HG02840 (cell line): Measurements from ENCODE around the gene SLIRP.
A peak's percentile ranks its signal among the peaks of the same experiment; 100 is the strongest.
"Not testable (repeated sequence)": the region's sequence is repeated elsewhere in the genome, so short reads cannot be mapped to it uniquely, and the experiment has no call there.

Experiments
- ATAC-seq: cut with Tn5 transposase; IDR thresholded peaks from one replicate; pipeline ENCODE4 v1.9.1; 2021; ENCODE audit warnings: mild to moderate bottlenecking, moderate library complexity, moderate number of reproducible peaks; ENCODE audit not compliant: unreplicated experiment, low FRiP score

Gene SLIRP

GRCh38 chr14:77707724-77708408, at the start of gene SLIRP, which contains the start of gene ALKBH1:
Gene SLIRP, plus strand, starts transcription at chr14:77708103. Its CDS starts 9 bp downstream, at chr14:77708112.
Gene ALKBH1, minus strand, starts transcription at chr14:77708023. Its CDS starts 19 bp downstream, at chr14:77708004.
- peak; percentile 98 for ATAC-seq

DNA sequence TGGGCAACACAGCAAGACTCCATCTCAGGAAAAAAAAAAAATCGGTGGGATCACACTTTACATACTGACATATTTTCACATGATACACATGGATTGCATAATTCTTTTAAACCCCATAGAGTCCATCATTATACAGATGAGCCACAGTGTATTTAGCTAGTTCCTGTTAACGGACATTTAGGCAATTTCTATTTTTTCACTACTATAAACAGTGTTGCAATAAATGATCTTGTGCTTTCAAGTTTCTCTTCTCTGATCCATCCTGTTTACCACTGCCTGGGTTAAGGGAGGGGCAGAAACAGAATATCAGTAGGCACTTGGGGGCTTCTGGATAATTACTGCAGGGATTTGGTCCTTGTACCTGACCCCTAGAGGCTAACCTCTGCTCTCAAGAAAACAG, 48.1 kb upstream of the SLIRP start:
- no peak for ATAC-seq

GRCh38 chr14:77660754-77661153, 47.1 kb upstream of the SLIRP start:
- ATAC-seq = no peak

DNA sequence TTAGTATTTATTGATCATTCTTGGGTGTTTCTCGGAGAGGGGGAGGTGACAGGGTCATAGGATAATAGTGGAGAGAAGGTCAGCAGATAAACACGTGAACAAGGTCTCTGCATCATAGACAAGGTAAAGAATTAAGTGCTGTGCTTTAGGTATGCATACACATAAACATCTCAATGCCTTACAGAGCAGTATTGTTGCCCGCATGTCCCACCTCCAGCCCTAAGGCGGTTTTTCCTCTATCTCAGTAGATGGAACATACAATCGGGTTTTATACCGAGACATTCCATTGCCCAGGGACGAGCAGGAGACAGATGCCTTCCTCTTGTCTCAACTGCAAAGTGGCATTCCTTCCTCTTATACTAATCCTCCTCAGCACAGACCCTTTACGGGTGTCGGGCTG, 46.3 kb upstream of the SLIRP start:
- ATAC-seq = not testable (repeated sequence)

DNA sequence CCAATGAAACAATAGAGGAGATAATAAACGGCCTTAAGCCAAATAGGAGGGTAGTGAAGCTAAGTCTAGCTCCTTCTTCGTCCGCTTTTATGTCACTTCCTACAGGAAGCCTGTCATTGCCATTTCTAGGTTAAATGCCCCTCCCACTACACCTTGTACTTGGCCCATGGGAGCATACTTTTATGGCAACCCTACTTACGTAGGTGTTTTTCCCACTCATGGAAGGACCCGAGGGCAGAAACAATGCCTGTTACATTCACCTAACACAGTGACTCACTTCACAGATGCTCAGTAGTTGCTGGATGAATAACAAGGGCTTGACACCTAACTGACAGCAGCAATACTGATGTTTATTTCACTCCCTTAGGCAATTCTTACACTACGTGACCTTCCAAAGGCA, 44.6 kb upstream of the SLIRP start:
- ATAC-seq = no peak

- no peak for ATAC-seq
Observed at GRCh38 chr14:77667331-77667730, 40.6 kb upstream of the SLIRP start.

GRCh38 chr14:77673193-77673592, 34.7 kb upstream of the SLIRP start:
- ATAC-seq = no peak

DNA sequence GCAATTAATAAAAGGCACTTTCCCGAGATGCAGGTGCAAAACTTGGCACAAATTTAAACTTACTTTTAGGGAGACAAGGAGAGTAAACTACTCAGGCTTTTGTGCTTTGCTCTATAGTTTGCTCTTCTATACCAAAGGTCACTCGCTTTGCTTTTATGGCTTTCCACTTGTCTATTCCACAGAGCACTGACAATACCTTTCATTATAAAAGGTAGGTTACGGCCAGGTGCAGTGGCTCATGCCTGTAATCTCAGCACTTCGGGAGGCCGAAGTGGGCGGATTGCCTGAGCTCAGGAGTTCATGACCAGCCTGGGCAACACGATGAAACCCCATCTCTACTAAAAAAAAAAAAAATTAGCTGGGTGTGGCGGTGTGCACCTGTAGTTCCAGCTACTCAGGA, 33.0 kb upstream of the SLIRP start:
- ATAC-seq = no peak

DNA sequence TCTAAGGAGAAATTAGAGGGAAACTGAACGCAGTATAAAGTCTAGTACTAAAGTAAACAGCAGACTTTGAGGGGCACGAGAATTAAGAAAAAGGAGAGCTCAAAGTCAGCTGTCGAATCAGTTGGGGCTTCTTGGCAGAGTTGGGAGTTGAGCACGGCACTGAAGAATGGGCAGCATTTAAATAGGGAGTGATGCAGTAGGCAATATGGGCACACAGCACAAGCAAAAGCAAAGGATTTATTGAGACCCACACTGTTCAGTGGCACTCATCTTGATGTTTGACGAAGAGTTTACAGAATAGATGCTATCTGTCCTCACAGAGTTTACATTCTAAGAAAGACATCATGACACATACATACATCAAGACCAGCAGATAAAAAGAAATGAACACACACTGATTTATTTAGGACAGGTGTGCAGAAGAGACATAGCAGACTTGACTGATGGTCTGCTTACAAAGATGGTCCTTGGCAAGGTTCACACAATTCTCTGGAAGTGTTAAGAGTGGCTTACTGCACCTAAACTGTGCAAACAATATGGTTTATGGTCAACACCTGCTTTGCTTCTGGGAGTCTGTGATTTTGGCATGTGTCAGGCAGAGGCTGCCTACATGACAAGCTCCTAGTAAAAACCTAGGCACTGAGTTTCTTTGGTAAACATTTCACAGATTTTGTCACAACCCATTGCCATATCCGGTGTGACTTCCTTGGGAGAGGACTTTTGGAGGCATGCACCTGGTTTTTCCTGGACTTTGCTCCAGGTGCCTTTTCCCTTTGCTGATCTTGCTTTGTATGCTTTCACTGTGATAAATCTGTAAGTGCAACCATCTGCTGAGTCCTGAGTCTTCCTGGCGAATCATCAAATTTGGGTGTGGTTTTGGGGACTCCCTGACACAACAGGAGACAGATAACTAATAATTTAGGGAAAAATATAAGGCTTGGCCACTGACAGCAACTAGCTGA, 26.4 kb upstream of the SLIRP start:
- no peak for ATAC-seq

DNA sequence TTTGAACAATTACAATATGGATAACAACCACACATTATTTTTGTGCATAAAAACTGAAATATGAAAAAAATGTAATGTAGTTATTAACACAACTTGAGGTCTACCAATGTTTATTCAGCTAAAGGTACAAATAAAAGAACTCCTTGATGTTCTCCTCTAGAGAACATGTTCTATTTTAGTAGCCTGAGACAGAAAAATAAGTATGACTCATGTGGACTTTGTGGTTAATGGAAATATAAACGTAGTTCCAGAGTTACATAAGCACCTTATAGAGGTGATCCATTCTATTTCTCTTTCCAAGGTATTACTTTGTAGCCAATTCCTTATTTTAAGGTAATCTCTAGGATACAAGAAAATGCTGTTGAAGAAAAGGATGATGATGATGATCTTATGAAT, 25.7 kb upstream of the SLIRP start:
- no peak for ATAC-seq

DNA sequence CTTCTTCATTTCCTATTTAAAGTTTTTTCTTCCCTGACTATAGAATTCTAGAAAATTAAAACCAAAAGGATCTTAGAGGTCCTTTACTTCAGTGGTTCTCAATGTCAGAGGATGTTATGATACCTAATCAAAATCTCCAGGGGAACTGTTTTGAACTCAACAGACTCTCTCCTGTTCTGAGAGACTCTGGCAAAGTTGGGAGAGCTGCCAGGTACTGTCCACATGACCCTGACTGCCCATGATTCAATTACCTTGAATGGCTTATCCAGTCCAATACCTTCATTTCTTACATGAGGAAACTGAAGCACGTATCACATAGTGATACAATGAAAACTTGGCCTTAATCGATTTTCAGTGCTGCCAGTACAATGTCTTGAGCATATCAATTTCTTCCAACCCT, 16.6 kb upstream of the SLIRP start:
- ATAC-seq = no peak

DNA sequence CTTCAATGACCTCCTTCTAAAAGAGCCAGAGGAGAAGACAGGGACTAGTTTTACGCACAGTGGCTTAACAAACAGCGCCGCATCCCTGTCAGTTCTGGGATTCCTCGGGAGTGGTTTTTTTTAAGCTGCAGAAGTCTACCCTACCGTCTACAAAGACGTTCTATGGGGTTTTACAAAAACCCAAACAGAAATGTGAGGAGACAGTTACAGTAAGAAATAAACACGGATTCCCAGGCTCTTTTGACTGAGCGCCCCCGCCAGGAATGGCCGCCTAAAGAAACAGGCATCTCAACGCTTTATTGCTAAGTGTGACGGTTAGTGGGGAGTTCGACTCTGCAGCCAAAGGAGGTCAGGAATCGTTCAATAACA, 564 bp upstream of the SLIRP start:
- ATAC-seq = peak; percentile 22

GRCh38 chr14:77708749-77709148, 846 bp downstream of the SLIRP start:
- ATAC-seq = no peak

DNA sequence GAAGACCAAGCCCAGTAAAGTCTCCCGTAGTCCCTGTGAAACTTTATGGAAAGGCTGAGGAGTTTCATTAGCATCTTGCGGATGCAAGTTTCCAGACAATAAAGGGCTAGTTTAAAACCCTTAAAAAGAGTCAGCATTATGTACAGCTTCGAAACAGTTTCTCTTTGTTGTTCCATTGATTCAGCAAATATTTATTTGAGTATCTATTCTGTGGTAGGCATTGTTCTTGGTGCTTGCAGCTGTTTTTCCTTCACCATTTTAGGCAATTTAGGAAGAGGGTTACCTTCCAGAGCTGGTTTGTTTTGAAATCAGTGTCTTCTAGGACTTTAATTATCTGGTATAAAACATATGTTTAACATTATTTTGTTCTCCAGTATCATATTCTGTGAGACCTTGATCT, 1.5 kb downstream of the SLIRP start:
- ATAC-seq = no peak

DNA sequence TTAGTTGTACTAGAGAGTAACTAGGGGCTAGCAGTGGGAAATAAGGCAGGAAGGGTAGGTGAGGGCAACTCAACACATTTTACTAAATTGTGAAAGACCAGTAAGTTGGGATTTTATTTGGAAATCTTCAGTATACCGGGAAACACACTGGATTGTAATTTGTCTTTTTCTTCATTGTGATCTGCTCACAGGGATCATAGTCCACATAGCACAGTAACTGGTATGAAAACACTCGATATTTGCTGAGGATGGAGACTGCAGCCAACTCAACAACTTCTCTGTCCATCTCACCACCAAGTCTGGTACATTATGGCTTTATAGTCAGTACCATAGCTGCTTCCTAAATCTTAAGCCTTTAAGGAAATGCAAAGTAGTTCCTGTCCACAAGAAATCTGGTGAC, 2.5 kb downstream of the SLIRP start:
- no peak for ATAC-seq

DNA sequence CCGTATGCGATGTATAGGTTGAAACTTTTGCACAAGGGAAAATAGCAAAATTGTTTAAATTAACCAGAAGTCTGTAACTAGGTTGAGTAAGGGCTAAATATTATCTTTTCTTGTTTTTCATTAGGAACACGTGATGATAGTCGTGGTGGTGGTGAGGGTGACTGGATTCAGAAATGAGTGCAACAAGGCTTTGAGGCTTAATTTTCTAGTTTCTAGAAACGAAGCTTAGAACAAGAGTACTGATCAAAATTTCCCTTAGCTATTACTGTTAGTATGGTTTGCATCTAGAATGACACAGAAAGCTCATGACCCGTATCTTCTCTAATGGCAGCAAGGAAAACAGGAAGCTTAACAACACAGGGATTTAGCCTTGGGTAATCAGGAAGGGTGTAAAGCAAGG, 7.0 kb downstream of the SLIRP start:
- ATAC-seq = no peak

GRCh38 chr14:77717608-77718305, 9.9 kb downstream of the SLIRP start:
- ATAC-seq = no peak

- no peak for ATAC-seq
Observed at GRCh38 chr14:77721437-77721836, 13.5 kb downstream of the SLIRP start.

GRCh38 chr14:77722301-77722700, 14.4 kb downstream of the SLIRP start:
- no peak for ATAC-seq

- no peak for ATAC-seq
Observed at GRCh38 chr14:77730976-77731497, 23.1 kb downstream of the SLIRP start.
